ENCODE results near the gene THAP2. TPM values are rescaled to one million over a fixed set of nuclear protein-coding genes. Genes with fewer than 3 reads are reported as not detected.
A peak's percentile ranks its signal among the peaks of the same experiment; 100 is the strongest.
"Not testable (repeated sequence)": the region's sequence is repeated elsewhere in the genome, so short reads cannot be mapped to it uniquely, and the experiment has no call there.

Gene THAP2
- total RNA-seq, 2 experiments from 2014 or later, result 8.3 to 9.4 TPM

GRCh38 chr12:71686658-71687025, 22.5 kb downstream of the THAP2 start:
- Mint-ChIP-seq H3K9me3 (no peaks in the 10 kb centered on the region), H3K4me3 (peak overlapping the region; percentile 98), H3K36me3 (ENCODE audit: low read depth) (no peaks in the 10 kb centered on the region), H3K27ac (peak overlapping the region; percentile 96), H3K4me1 (ENCODE audit: low read depth) (peaks cover 27% of the 10 kb centered on the region), H3K27me3 (ENCODE audit: low read depth) (no peaks in the 10 kb centered on the region)
- intact Hi-C loops (cut with micrococcal nuclease), result loop anchor here (1.0 to 10.0 kb wide), 8 partner anchors 22 to 1952 kb away; partner anchors contain the start of genes LGR5, RAB21, RAB3IP and TBC1D15
- CTCF ChIA-PET, result interaction anchor here (0.6 to 4.6 kb wide), 7 partner anchors 9 to 61 kb away, joined by 3 to 31 read pairs (median 5); partner anchors contain the start of genes THAP2 and ZFC3H1
- DNase-seq, result no peak

GRCh38 chr12:71687172-71687571, 23.1 kb downstream of the THAP2 start:
- not testable (repeated sequence) for H3K27ac Mint-ChIP-seq; H3K36me3 Mint-ChIP-seq (ENCODE audit: low read depth); H3K9me3 Mint-ChIP-seq; H3K27me3 Mint-ChIP-seq (ENCODE audit: low read depth); DNase-seq
- intact Hi-C loops (cut with micrococcal nuclease), result loop anchor here (2.0 to 10.0 kb wide), 4 partner anchors 44 to 1952 kb away; partner anchors contain the start of genes LGR5, RAB3IP and TPH2
- CTCF ChIA-PET, result interaction anchor here (0.6 to 4.6 kb wide), 5 partner anchors 24 to 61 kb away, joined by 3 to 31 read pairs (median 7); partner anchors contain the start of genes THAP2 and ZFC3H1
- Mint-ChIP-seq H3K4me3 (peak overlapping the region; percentile 27), H3K4me1 (ENCODE audit: low read depth) (peaks cover 29% of the 10 kb centered on the region)

GRCh38 chr12:71688961-71689570, 25.0 kb downstream of the THAP2 start:
- Mint-ChIP-seq H3K9me3 (no peaks in the 10 kb centered on the region), H3K27ac (no peak overlapping the region), H3K4me1 (ENCODE audit: low read depth) (peaks cover 25% of the 10 kb centered on the region), H3K4me3 (no peak overlapping the region), H3K27me3 (ENCODE audit: low read depth) (no peaks in the 10 kb centered on the region), H3K36me3 (ENCODE audit: low read depth) (peaks cover 4% of the 10 kb centered on the region)
- DNase-seq, result no peak
- intact Hi-C loops (cut with micrococcal nuclease), result loop anchor here (5.0 to 10.0 kb wide), 3 partner anchors 248 to 1954 kb away; partner anchors contain the start of genes LGR5, RAB3IP and TPH2
- CTCF ChIA-PET, result no interaction called here

- no peak overlapping the region for H3K4me3 Mint-ChIP-seq
- DNase-seq, result no peak
- H3K4me1 Mint-ChIP-seq (ENCODE audit: low read depth), result peaks cover 26% of the 10 kb centered on the region
- no peak overlapping the region for H3K27ac Mint-ChIP-seq
- peaks cover 5% of the 10 kb centered on the region for H3K36me3 Mint-ChIP-seq (ENCODE audit: low read depth)
- no peaks in the 10 kb centered on the region for H3K27me3 Mint-ChIP-seq (ENCODE audit: low read depth)
- no peaks in the 10 kb centered on the region for H3K9me3 Mint-ChIP-seq
- intact Hi-C loops (cut with micrococcal nuclease), result no loop called here
- CTCF ChIA-PET, result no interaction called here
These were observed 27.5 kb downstream of the THAP2 start for GRCh38 chr12:71691504-71692129.

GRCh38 chr12:71693126-71693525, 29.0 kb downstream of the THAP2 start:
- H3K27me3 Mint-ChIP-seq (ENCODE audit: low read depth), result no peaks in the 10 kb centered on the region
- intact Hi-C loops (cut with micrococcal nuclease), result no loop called here

GRCh38 chr12:71693651-71694050, 29.6 kb downstream of the THAP2 start:
- H3K36me3 Mint-ChIP-seq (ENCODE audit: low read depth); H3K27me3 Mint-ChIP-seq (ENCODE audit: low read depth); intact Hi-C loops (cut with micrococcal nuclease); H3K27ac Mint-ChIP-seq; DNase-seq; CTCF ChIA-PET; H3K4me3 Mint-ChIP-seq; H3K9me3 Mint-ChIP-seq: not testable (repeated sequence)
- peaks cover 11% of the 10 kb centered on the region for H3K4me1 Mint-ChIP-seq (ENCODE audit: low read depth)

More at GRCh38 chr12:71693126-71693525, 29.0 kb downstream of the THAP2 start:
- no peaks in the 10 kb centered on the region for H3K9me3 Mint-ChIP-seq
- no peak overlapping the region for H3K27ac Mint-ChIP-seq
- H3K4me1 Mint-ChIP-seq (ENCODE audit: low read depth), result peaks cover 16% of the 10 kb centered on the region
- H3K36me3 Mint-ChIP-seq (ENCODE audit: low read depth), result peaks cover 6% of the 10 kb centered on the region
- CTCF ChIA-PET, result no interaction called here
- DNase-seq, result no peak
- no peak overlapping the region for H3K4me3 Mint-ChIP-seq

GRCh38 chr12:71694099-71694820, 30.2 kb downstream of the THAP2 start:
- intact Hi-C loops (cut with micrococcal nuclease), result no loop called here
- CTCF ChIA-PET, result no interaction called here
- no peak overlapping the region for H3K4me3 Mint-ChIP-seq
- no peaks in the 10 kb centered on the region for H3K27me3 Mint-ChIP-seq (ENCODE audit: low read depth)
- no peak for DNase-seq
- H3K27ac Mint-ChIP-seq, result no peak overlapping the region
- peaks cover 8% of the 10 kb centered on the region for H3K36me3 Mint-ChIP-seq (ENCODE audit: low read depth)
- peaks cover 10% of the 10 kb centered on the region for H3K4me1 Mint-ChIP-seq (ENCODE audit: low read depth)
- H3K9me3 Mint-ChIP-seq, result no peaks in the 10 kb centered on the region

GRCh38 chr12:71695782-71696181, 31.7 kb downstream of the THAP2 start:
- no peaks in the 10 kb centered on the region for H3K27me3 Mint-ChIP-seq (ENCODE audit: low read depth)
- intact Hi-C loops (cut with micrococcal nuclease), result no loop called here
- no peaks in the 10 kb centered on the region for H3K9me3 Mint-ChIP-seq
- no peak for DNase-seq
- H3K4me3 Mint-ChIP-seq, result no peak overlapping the region
- H3K27ac Mint-ChIP-seq, result no peak overlapping the region
- peaks cover 10% of the 10 kb centered on the region for H3K4me1 Mint-ChIP-seq (ENCODE audit: low read depth)
- CTCF ChIA-PET, result no interaction called here
- H3K36me3 Mint-ChIP-seq (ENCODE audit: low read depth), result peaks cover 14% of the 10 kb centered on the region

GRCh38 chr12:71702181-71702580, 38.1 kb downstream of the THAP2 start:
- H3K4me3 Mint-ChIP-seq; H3K27me3 Mint-ChIP-seq (ENCODE audit: low read depth); H3K4me1 Mint-ChIP-seq (ENCODE audit: low read depth); H3K27ac Mint-ChIP-seq; DNase-seq; H3K9me3 Mint-ChIP-seq; intact Hi-C loops (cut with micrococcal nuclease): not testable (repeated sequence)
- CTCF ChIA-PET, result interaction anchor here (2.1 kb wide), 1 partner anchor 45 kb away, joined by 8 read pairs; no protein-coding TSS in a partner anchor
- peaks cover 11% of the 10 kb centered on the region for H3K36me3 Mint-ChIP-seq (ENCODE audit: low read depth)

GRCh38 chr12:71702590-71702989, 38.5 kb downstream of the THAP2 start:
- intact Hi-C loops (cut with micrococcal nuclease), result no loop called here
- no peak overlapping the region for H3K4me3 Mint-ChIP-seq
- no peak overlapping the region for H3K27ac Mint-ChIP-seq
- CTCF ChIA-PET, result interaction anchor here (2.1 kb wide), 1 partner anchor 45 kb away, joined by 8 read pairs; no protein-coding TSS in a partner anchor
- H3K36me3 Mint-ChIP-seq (ENCODE audit: low read depth), result peaks cover 11% of the 10 kb centered on the region
- no peak for DNase-seq
- H3K27me3 Mint-ChIP-seq (ENCODE audit: low read depth), result no peaks in the 10 kb centered on the region
- H3K9me3 Mint-ChIP-seq, result no peaks in the 10 kb centered on the region
- no peaks in the 10 kb centered on the region for H3K4me1 Mint-ChIP-seq (ENCODE audit: low read depth)

- no peak for DNase-seq
- intact Hi-C loops (cut with micrococcal nuclease), result no loop called here
- Mint-ChIP-seq H3K27me3 (ENCODE audit: low read depth) (no peaks in the 10 kb centered on the region), H3K36me3 (ENCODE audit: low read depth) (peaks cover 10% of the 10 kb centered on the region), H3K4me1 (ENCODE audit: low read depth) (peaks cover 5% of the 10 kb centered on the region), H3K9me3 (no peaks in the 10 kb centered on the region), H3K27ac (no peak overlapping the region), H3K4me3 (no peak overlapping the region)
- CTCF ChIA-PET, result interaction anchor here (2.1 kb wide), 1 partner anchor 44 kb away, joined by 8 read pairs; no protein-coding TSS in a partner anchor
These were observed 39.1 kb downstream of the THAP2 start for GRCh38 chr12:71703206-71703605.

GRCh38 chr12:71704920-71705319, 40.8 kb downstream of the THAP2 start:
- DNase-seq, result no peak
- Mint-ChIP-seq H3K36me3 (ENCODE audit: low read depth) (peaks cover 6% of the 10 kb centered on the region), H3K4me1 (ENCODE audit: low read depth) (peaks cover 5% of the 10 kb centered on the region), H3K27ac (no peak overlapping the region), H3K27me3 (ENCODE audit: low read depth) (no peaks in the 10 kb centered on the region), H3K4me3 (no peak overlapping the region), H3K9me3 (no peaks in the 10 kb centered on the region)
- intact Hi-C loops (cut with micrococcal nuclease), result no loop called here
- CTCF ChIA-PET, result no interaction called here

Measured in activated naive CD4-positive, alpha-beta T cell treated with anti-CD3 and anti-CD28 coated beads for 36 hours (primary cell).